ENCODE results near the gene TP53RK. TPM values are rescaled to one million over a fixed set of nuclear protein-coding genes. Genes with fewer than 3 reads are reported as not detected.

Gene TP53RK
- total RNA-seq, 1 donor from 2014 or later, result 26.5 TPM

- DNase-seq (ENCODE audit: low read depth), result no peak
Measured at GRCh38 chr20:46640536-46641311, 48.5 kb downstream of the TP53RK start.

GRCh38 chr20:46640044-46640443 lies 49.2 kb downstream of the TP53RK start:
- DNase-seq (ENCODE audit: low read depth), result no peak

- no peak for DNase-seq (ENCODE audit: low read depth)
Measured at GRCh38 chr20:46639587-46639986, 49.7 kb downstream of the TP53RK start.

- no peak for DNase-seq (ENCODE audit: low read depth)
Measured at GRCh38 chr20:46638898-46639274, 50.4 kb downstream of the TP53RK start.

GRCh38 chr20:46638134-46638897 lies 50.9 kb downstream of the TP53RK start:
- no peak for DNase-seq (ENCODE audit: low read depth)

- DNase-seq (ENCODE audit: low read depth), result no peak
Measured at GRCh38 chr20:46637427-46638133, 51.7 kb downstream of the TP53RK start.

GRCh38 chr20:46637020-46637419 lies 52.2 kb downstream of the TP53RK start:
- DNase-seq (ENCODE audit: low read depth), result no peak

- DNase-seq (ENCODE audit: low read depth), result no peak
Measured at GRCh38 chr20:46636514-46636913, 52.7 kb downstream of the TP53RK start.

- no peak for DNase-seq (ENCODE audit: low read depth)
Measured at GRCh38 chr20:46635514-46636136, 53.6 kb downstream of the TP53RK start.

GRCh38 chr20:46634528-46634927 lies 54.7 kb downstream of the TP53RK start:
- no peak for DNase-seq (ENCODE audit: low read depth)

Other genes with a start within 250 kb of the TP53RK start
- gene ZNF334, start 175.9 kb downstream of the TP53RK start, total RNA-seq, result not detected in 2 replicates
- not detected in 2 replicates for gene OCSTAMP, start 138.8 kb downstream of the TP53RK start, total RNA-seq
- 0.36 and 0.59 TPM in 2 replicates for gene SLC13A3, start 38.0 kb downstream of the TP53RK start, total RNA-seq
- gene SLC2A10, start 20.2 kb upstream of the TP53RK start, total RNA-seq, result 25.7 and 25.9 TPM in 2 replicates
- 0.42 TPM in 1 of 2 replicates, not detected in the other for gene EYA2, start 205.4 kb upstream of the TP53RK start, total RNA-seq

Measured in myocyte (in vitro differentiated cells).